IMR-90 (cell line): ENCODE results near the gene AXIN1. TPM values are rescaled to one million over a fixed set of nuclear protein-coding genes. Genes with fewer than 3 reads are reported as not detected.

Experiments
- ATAC-seq: fragments of 200-7000 bp; cut with Tn5 transposase; 2 replicates; pipeline ENCODE4 v1.9.1; 2020; ENCODE audit warnings: low read depth, mild to moderate bottlenecking, moderate library complexity
- BruUV-seq: library from RNA; stranded (reverse); fragments of 400-500 nt; replicated peaks from 2 replicates; lab custom pipeline; 2021; lab: Mats Ljungman, UMichigan
- CTCF ChIA-PET: fragments of 300-600 bp; formaldehyde crosslinking; extraction: SDS; loops from one replicate; lab custom pipeline; 2021; ENCODE audit warnings: antibody characterized with exemption; lab: Yijun Ruan, JAX
- POLR2A ChIA-PET: fragments of 300-600 bp; sonication (Branson Sonifier 250); formaldehyde crosslinking; loops from one replicate; lab custom pipeline; 2022; ENCODE audit warnings: antibody characterized with exemption; ENCODE audit not compliant: unreplicated experiment; lab: Charles Lee
- DNase-seq: peaks from one replicate; pipeline ENCODE4 v3.0.0; 2013
- H2AFZ ChIP-seq: replicated peaks from 2 replicates; pipeline ENCODE3; 2013; ENCODE audit warnings: low read length, mild to moderate bottlenecking; ENCODE audit not compliant: poor library complexity
- H2AK5ac ChIP-seq: 2 replicates; pipeline ENCODE4 v1.6.1; 2013; ENCODE audit warnings: low read depth, low read length, inconsistent platforms
- H2AK9ac ChIP-seq: replicated peaks from 2 replicates; pipeline ENCODE3; 2013; ENCODE audit warnings: mild to moderate bottlenecking, low read depth, low read length, moderate library complexity; ENCODE audit not compliant: poor library complexity
- H2BK120ac ChIP-seq: 2 replicates; pipeline ENCODE4 v1.6.1; 2013; ENCODE audit warnings: low read depth, low read length, inconsistent platforms
- H2BK15ac ChIP-seq: 3 replicates; pipeline ENCODE4 v1.6.1; 2013; ENCODE audit warnings: low read depth, low read length, inconsistent platforms
- H2BK20ac ChIP-seq: 2 replicates; pipeline ENCODE4 v1.6.1; 2013; ENCODE audit warnings: low read depth, mild to moderate bottlenecking, inconsistent platforms, low read length, moderate library complexity
- H2BK5ac ChIP-seq: 2 replicates; pipeline ENCODE4 v1.6.1; 2013; ENCODE audit warnings: mild to moderate bottlenecking, low read depth, low read length, inconsistent platforms; ENCODE audit not compliant: poor library complexity, severe bottlenecking
- H3K14ac ChIP-seq: replicated peaks from 2 replicates; pipeline ENCODE4 v1.6.1; 2013; ENCODE audit warnings: low read depth, low read length, inconsistent platforms
- H3K18ac ChIP-seq: 2 replicates; pipeline ENCODE4 v1.6.1; 2013; ENCODE audit warnings: low read depth, low read length, control low read depth
- H3K23ac ChIP-seq: 2 replicates; pipeline ENCODE4 v1.6.1; 2013; ENCODE audit warnings: low read depth, low read length, inconsistent platforms
- H3K27ac ChIP-seq: 2 replicates; pipeline ENCODE4 v1.5.1; 2013; ENCODE audit warnings: mild to moderate bottlenecking, control low read depth, low read length; ENCODE audit not compliant: insufficient read depth
- H3K27me3 ChIP-seq: 2 replicates; pipeline ENCODE4 v1.6.1; 2013; ENCODE audit warnings: low read length; ENCODE audit not compliant: control insufficient read depth, insufficient read depth
- H3K36me3 ChIP-seq: 2 replicates; pipeline ENCODE4 v1.6.1; 2013; ENCODE audit warnings: low read length, mixed read lengths; ENCODE audit not compliant: control insufficient read depth, insufficient read depth
- H3K4ac ChIP-seq: 2 replicates; pipeline ENCODE4 v1.6.1; 2013; ENCODE audit warnings: low read depth, low read length, inconsistent platforms
- H3K4me1 ChIP-seq: 2 replicates; pipeline ENCODE4 v1.6.1; 2013; ENCODE audit warnings: low read length, mixed read lengths; ENCODE audit not compliant: control insufficient read depth, insufficient read depth
- H3K4me2 ChIP-seq: 2 replicates; pipeline ENCODE4 v1.6.1; 2013; ENCODE audit warnings: low read depth, mild to moderate bottlenecking, control low read depth, low read length, moderate library complexity
- H3K4me3 ChIP-seq: 2 replicates; pipeline ENCODE4 v1.5.1; 2013; ENCODE audit warnings: low read depth, mild to moderate bottlenecking, control low read depth, low read length, moderate library complexity; ENCODE audit not compliant: insufficient read depth
- H3K56ac ChIP-seq: 2 replicates; pipeline ENCODE4 v1.6.1; 2013; ENCODE audit warnings: low read length, inconsistent platforms; ENCODE audit not compliant: insufficient read depth; ENCODE audit errors: extremely low read depth
- H3K79me1 ChIP-seq, 2 experiments: 2 replicates each; pipeline ENCODE4 v1.6.1; 2013; ENCODE audit warnings: low read length in 2 of 2, inconsistent platforms in 1 of 2, low read depth in 1 of 2
- H3K9ac ChIP-seq: 2 replicates; pipeline ENCODE4 v1.6.1; 2013; ENCODE audit warnings: low read depth, low read length, control low read depth
- H3K9me1 ChIP-seq: 2 replicates; pipeline ENCODE4 v1.6.1; 2013; ENCODE audit warnings: low read length, inconsistent platforms; ENCODE audit not compliant: insufficient read depth
- H3K9me3 ChIP-seq: 2 replicates; pipeline ENCODE4 v1.6.1; 2013; ENCODE audit warnings: low read length; ENCODE audit not compliant: control insufficient read depth, insufficient read depth
- H4K20me1 ChIP-seq: 2 replicates; pipeline ENCODE4 v1.6.1; 2013; ENCODE audit warnings: low read length, inconsistent platforms; ENCODE audit not compliant: insufficient read depth
- H4K5ac ChIP-seq: 2 replicates; pipeline ENCODE4 v1.6.1; 2013; ENCODE audit warnings: mild to moderate bottlenecking, low read depth, low read length, control low read depth
- H4K8ac ChIP-seq, 2 experiments: 2 replicates each; pipeline ENCODE4 v1.6.1; 2013; ENCODE audit warnings: low read depth in 2 of 2, low read length in 2 of 2, control low read depth in 1 of 2, inconsistent platforms in 1 of 2
- H4K91ac ChIP-seq: 2 replicates; pipeline ENCODE4 v1.6.1; 2013; ENCODE audit warnings: low read depth, low read length, inconsistent platforms; ENCODE audit not compliant: insufficient read depth
- BHLHE40 ChIP-seq: fragments of 150-350 bp; IDR thresholded peaks from 2 replicates; pipeline ENCODE4 v1.6.1; 2016; ENCODE audit warnings: mild to moderate bottlenecking, low read depth, low read length
- CEBPB ChIP-seq: IDR thresholded peaks from 2 replicates; pipeline ENCODE4 v1.6.1; 2012; ENCODE audit warnings: low read depth, low read length, improper control_type of control experiment
- CHD1 ChIP-seq: IDR thresholded peaks from 2 replicates; pipeline ENCODE4 v1.6.1; 2012; ENCODE audit warnings: low read depth, low read length, improper control_type of control experiment
- CTCF ChIP-seq: conservative IDR thresholded peaks from 2 replicates; pipeline ENCODE4 v1.5.1; 2012; ENCODE audit warnings: mild to moderate bottlenecking, low read depth, low read length, improper control_type of control experiment
- ELK1 ChIP-seq: fragments of 150-350 bp; IDR thresholded peaks from 2 replicates; pipeline ENCODE4 v1.6.1; 2016; ENCODE audit warnings: low read depth, mild to moderate bottlenecking, low read length, moderate library complexity, borderline replicate concordance
- FOS ChIP-seq: fragments of 150-350 bp; IDR thresholded peaks from 2 replicates; pipeline ENCODE4 v1.6.1; 2016; ENCODE audit warnings: low read depth, low read length
- MAFK ChIP-seq: IDR thresholded peaks from 2 replicates; pipeline ENCODE4 v1.6.1; 2012; ENCODE audit warnings: low read depth, low read length, improper control_type of control experiment
- MAZ ChIP-seq: IDR thresholded peaks from 2 replicates; pipeline ENCODE4 v1.6.1; 2012; ENCODE audit warnings: low read depth, mild to moderate bottlenecking, low read length, improper control_type of control experiment, moderate library complexity, borderline replicate concordance
- MXI1 ChIP-seq: IDR thresholded peaks from 2 replicates; pipeline ENCODE4 v1.6.1; 2012; ENCODE audit warnings: low read depth, mild to moderate bottlenecking, low read length, moderate library complexity, borderline replicate concordance
- NFE2L2 ChIP-seq: fragments of 150-350 bp; IDR thresholded peaks from 2 replicates; pipeline ENCODE4 v1.6.1; 2016; ENCODE audit warnings: low read depth, mild to moderate bottlenecking, low read length
- POLR2A ChIP-seq: IDR thresholded peaks from 2 replicates; pipeline ENCODE4 v1.6.1; 2012; ENCODE audit warnings: mild to moderate bottlenecking, low read depth, low read length
- RAD21 ChIP-seq: IDR thresholded peaks from 2 replicates; pipeline ENCODE4 v1.6.1; 2012; ENCODE audit warnings: low read length, improper control_type of control experiment
- RCOR1 ChIP-seq: IDR thresholded peaks from 2 replicates; pipeline ENCODE4 v1.6.1; 2012; ENCODE audit warnings: mild to moderate bottlenecking, low read length, improper control_type of control experiment; ENCODE audit not compliant: insufficient replicate concordance
- RFX5 ChIP-seq: IDR thresholded peaks from 2 replicates; pipeline ENCODE4 v1.8.0; 2012; ENCODE audit warnings: low read depth, mild to moderate bottlenecking, low read length, moderate library complexity
- SMC3 ChIP-seq: fragments of 150-350 bp; IDR thresholded peaks from 2 replicates; pipeline ENCODE4 v1.6.1; 2016; ENCODE audit warnings: low read depth, mild to moderate bottlenecking, antibody characterized with exemption, low read length, moderate library complexity
- USF2 ChIP-seq: fragments of 150-350 bp; IDR thresholded peaks from 2 replicates; pipeline ENCODE4 v1.6.1; 2017; ENCODE audit warnings: mild to moderate bottlenecking, antibody characterized with exemption, low read length, low read depth
- WGBS, 2 experiments: methylation state at CpG; one replicate each; pipeline versions ENCODE4 v1.1.5 to v1.1.7; 2013; ENCODE audit warnings: missing lambda C conversion rate in 2 of 2; ENCODE audit not compliant: insufficient read length in 1 of 2; ENCODE audit errors: extremely low coverage in 2 of 2; 5-methylcytosine and 5-hydroxymethylcytosine counted together
- dilution Hi-C: fragments of 300-500 bp; cut with HindIII; formaldehyde crosslinking; loops from one replicate; pipeline ENCODE4 v1.14.3; 2018; ENCODE audit warnings: low sequenced_read_pairs; ENCODE audit not compliant: unreplicated experiment
- in situ Hi-C: fragments of 300-500 bp; cut with MboI; formaldehyde crosslinking; loops from 3 replicates; pipeline ENCODE4 v1.14.3; 2019; ENCODE audit warnings: low sequenced_read_pairs, inconsistent platforms, mixed read lengths
- intact Hi-C: fragments of 100-400 bp; cut with micrococcal nuclease; formaldehyde crosslinking; loops from 2 replicates; pipeline ENCODE4 v1.10.0; 2022
- polyA plus RNA-seq, 3 experiments: library from polyadenylated mRNA; depleted of rRNA; stranded (reverse); fragments of >200 nt; gene quantifications; 2 replicates each; pipeline ENCODE4 v1.2.3, GENCODE V29; 2012; ENCODE audit warnings: low replicate concordance in 1 of 3
- total RNA-seq: library from RNA; depleted of rRNA; stranded (reverse); fragments of >200 nt; gene quantifications from 2 replicates; pipeline ENCODE4 v1.2.3, GENCODE V29; 2012

AXIN1 gene
- total and polyA plus RNA-seq, 2 of the 4 experiments (the other 2 are of a cell fraction) = 10.9 to 14.2 TPM

- Histone ChIP-seq H3K9me1 (peaks cover 15% of the 10 kb centered on the region), H4K20me1 (peaks cover 82% of the 10 kb centered on the region), H3K4me1 (no peaks in the 10 kb centered on the region), H3K27ac (no peak overlapping the region), H3K4me3 (no peak overlapping the region), H2BK15ac (no peak overlapping the region), H3K4ac (no peak overlapping the region), H4K91ac (no peak overlapping the region), H4K8ac (no peak overlapping the region), H4K5ac (no peak overlapping the region), H2AFZ (no peak overlapping the region), H3K23ac (no peak overlapping the region), H3K9me3 (no peaks in the 10 kb centered on the region), H2BK20ac (no peak overlapping the region), H3K79me1 (peaks cover 38 to 76% of the 10 kb centered on the region in 2 experiments), H2BK5ac (no peak overlapping the region), H3K9ac (no peak overlapping the region), H2AK9ac (no peak overlapping the region), H3K4me2 (no peak overlapping the region), H3K18ac (no peak overlapping the region), H3K27me3 (no peaks in the 10 kb centered on the region), H3K14ac (no peak overlapping the region), H3K36me3 (peaks cover 8% of the 10 kb centered on the region), H2AK5ac (no peak overlapping the region), H3K56ac (no peak overlapping the region), H2BK120ac (no peak overlapping the region)
- WGBS, 2 experiments = no CpG with 5 or more reads among the region's 9 CpGs
- ATAC-seq (no peak; the same call in 1 of the 2 replicates), DNase-seq (no peak)
- dilution Hi-C loops = no loop called here
- in situ Hi-C loops = no loop called here
- no TSS peak for BruUV-seq
- CTCF ChIA-PET = no interaction called here
- POLR2A ChIA-PET = no interaction called here
- TF ChIP-seq ELK1 (no peak), MAFK (no peak), CTCF (no peak), FOS (no peak), MAZ (no peak), RCOR1 (no peak), BHLHE40 (no peak), USF2 (no peak), MXI1 (no peak), SMC3 (no peak), POLR2A (no peak), RFX5 (no peak), NFE2L2 (no peak), CEBPB (no peak), RAD21 (no peak), CHD1 (no peak)
- intact Hi-C loops = no loop called here
Observed at GRCh38 chr16:321532-321931, 31.0 kb downstream of the AXIN1 start.
